OCI-LY1 (cell line): ENCODE data around the gene TTC13.

Source experiments
- EZH2 ChIP-seq: fragments of 200-600 bp; sonication (generic), shearing (Covaris generic); IDR thresholded peaks from 2 replicates; pipeline ENCODE4 v1.8.0; 2017; ENCODE audit warnings: borderline replicate concordance, mixed run types, mild to moderate bottlenecking, antibody characterized with exemption, low read length, moderate library complexity, mixed read lengths
- TF ChIP-seq, protein P1 (sequence below): fragments of 200-600 bp; sonication (generic), shearing (Covaris generic); IDR thresholded peaks from 2 replicates; pipeline ENCODE4 v1.5.1; 2017; ENCODE audit warnings: mild to moderate bottlenecking, antibody characterized with exemption, low read length, moderate library complexity, mixed read lengths

DNA sequence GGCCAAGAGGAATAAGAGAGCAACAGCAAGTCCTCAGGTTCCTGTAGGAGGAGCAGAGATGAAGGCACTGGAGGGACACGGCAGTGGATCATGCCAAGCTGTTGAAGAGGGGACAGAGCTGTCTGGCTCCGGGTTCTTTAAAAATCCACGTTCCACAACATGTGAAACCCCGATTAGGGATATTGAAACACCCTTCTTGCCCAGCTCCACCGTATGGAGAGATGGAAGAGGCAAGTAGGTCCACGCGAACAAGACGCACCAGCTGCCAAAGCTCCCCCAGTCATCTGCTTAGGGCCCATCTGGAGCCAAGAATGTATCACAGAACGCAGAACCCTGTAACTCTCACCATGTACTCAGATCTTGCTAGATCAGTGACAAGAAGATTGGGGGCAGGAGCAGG, 114.2 kb downstream of the TTC13 start:
- TF ChIP-seq, protein P1, sequence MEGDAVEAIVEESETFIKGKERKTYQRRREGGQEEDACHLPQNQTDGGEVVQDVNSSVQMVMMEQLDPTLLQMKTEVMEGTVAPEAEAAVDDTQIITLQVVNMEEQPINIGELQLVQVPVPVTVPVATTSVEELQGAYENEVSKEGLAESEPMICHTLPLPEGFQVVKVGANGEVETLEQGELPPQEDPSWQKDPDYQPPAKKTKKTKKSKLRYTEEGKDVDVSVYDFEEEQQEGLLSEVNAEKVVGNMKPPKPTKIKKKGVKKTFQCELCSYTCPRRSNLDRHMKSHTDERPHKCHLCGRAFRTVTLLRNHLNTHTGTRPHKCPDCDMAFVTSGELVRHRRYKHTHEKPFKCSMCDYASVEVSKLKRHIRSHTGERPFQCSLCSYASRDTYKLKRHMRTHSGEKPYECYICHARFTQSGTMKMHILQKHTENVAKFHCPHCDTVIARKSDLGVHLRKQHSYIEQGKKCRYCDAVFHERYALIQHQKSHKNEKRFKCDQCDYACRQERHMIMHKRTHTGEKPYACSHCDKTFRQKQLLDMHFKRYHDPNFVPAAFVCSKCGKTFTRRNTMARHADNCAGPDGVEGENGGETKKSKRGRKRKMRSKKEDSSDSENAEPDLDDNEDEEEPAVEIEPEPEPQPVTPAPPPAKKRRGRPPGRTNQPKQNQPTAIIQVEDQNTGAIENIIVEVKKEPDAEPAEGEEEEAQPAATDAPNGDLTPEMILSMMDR = no peak
- TF ChIP-seq EZH2 = no peak
